HEK293T (cell line): ENCODE results near the gene ARHGAP6.

Experiments
- FOXA1 ChIP-seq: fragments of 450-650 bp; IDR thresholded peaks from 2 replicates; pipeline ENCODE4 v1.6.1; 2016; ENCODE audit warnings: mild to moderate bottlenecking
- SUZ12 ChIP-seq: fragments of 450-650 bp; IDR thresholded peaks from 2 replicates; pipeline ENCODE4 v1.6.1; 2016; ENCODE audit warnings: mild to moderate bottlenecking
- ZNF384 ChIP-seq: fragments of 450-650 bp; IDR thresholded peaks from 2 replicates; pipeline ENCODE4 v1.6.1; 2016

- TF ChIP-seq SUZ12 (no peak), FOXA1 (no peak), ZNF384 (no peak)
Measured at GRCh38 chrX:11285651-11286050, 380.1 kb downstream of the ARHGAP6 start.
